NT2/D1 (cell line): ENCODE results near the gene NUP58.

Source experiments
- DNase-seq: peaks from one replicate; pipeline ENCODE4 v3.0.0-alpha.2; 2011; ENCODE audit warnings: low read depth, low spot score
- H3K27me3 ChIP-seq: 2 replicates; pipeline ENCODE4 v1.6.0; 2011; ENCODE audit warnings: mild to moderate bottlenecking; ENCODE audit not compliant: insufficient read length, insufficient read depth
- H3K36me3 ChIP-seq: 2 replicates; pipeline ENCODE4 v1.6.1; 2011; ENCODE audit warnings: mild to moderate bottlenecking, low read length, mixed read lengths; ENCODE audit not compliant: insufficient read depth, insufficient read length
- H3K4me1 ChIP-seq: 2 replicates; pipeline ENCODE4 v1.5.1; 2011; ENCODE audit not compliant: insufficient read depth, insufficient read length
- H3K4me3 ChIP-seq: 2 replicates; pipeline ENCODE4 v1.5.1; 2011; ENCODE audit warnings: low read depth; ENCODE audit not compliant: insufficient read length
- H3K9ac ChIP-seq: 2 replicates; pipeline ENCODE4 v1.6.0; 2011; ENCODE audit warnings: low read depth; ENCODE audit not compliant: insufficient read length
- H3K9me3 ChIP-seq: 2 replicates; pipeline ENCODE4 v1.5.1; 2011; ENCODE audit warnings: mild to moderate bottlenecking, low read length; ENCODE audit not compliant: insufficient read depth
- SUZ12 ChIP-seq: IDR thresholded peaks from 2 replicates; pipeline ENCODE4 v1.6.1; 2011; ENCODE audit not compliant: insufficient read length, insufficient read depth; ENCODE audit errors: extremely low read depth
- YY1 ChIP-seq: IDR thresholded peaks from 2 replicates; pipeline ENCODE4 v1.6.1; 2011; ENCODE audit not compliant: insufficient read length, insufficient read depth
- ZNF274 ChIP-seq: IDR thresholded peaks from 2 replicates; pipeline ENCODE4 v1.6.1; 2011; ENCODE audit warnings: mild to moderate bottlenecking, low read depth, low read length

NUP58 gene, protein sequence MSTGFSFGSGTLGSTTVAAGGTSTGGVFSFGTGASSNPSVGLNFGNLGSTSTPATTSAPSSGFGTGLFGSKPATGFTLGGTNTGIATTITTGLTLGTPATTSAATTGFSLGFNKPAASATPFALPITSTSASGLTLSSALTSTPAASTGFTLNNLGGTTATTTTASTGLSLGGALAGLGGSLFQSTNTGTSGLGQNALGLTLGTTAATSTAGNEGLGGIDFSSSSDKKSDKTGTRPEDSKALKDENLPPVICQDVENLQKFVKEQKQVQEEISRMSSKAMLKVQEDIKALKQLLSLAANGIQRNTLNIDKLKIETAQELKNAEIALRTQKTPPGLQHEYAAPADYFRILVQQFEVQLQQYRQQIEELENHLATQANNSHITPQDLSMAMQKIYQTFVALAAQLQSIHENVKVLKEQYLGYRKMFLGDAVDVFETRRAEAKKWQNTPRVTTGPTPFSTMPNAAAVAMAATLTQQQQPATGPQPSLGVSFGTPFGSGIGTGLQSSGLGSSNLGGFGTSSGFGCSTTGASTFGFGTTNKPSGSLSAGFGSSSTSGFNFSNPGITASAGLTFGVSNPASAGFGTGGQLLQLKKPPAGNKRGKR

DNA sequence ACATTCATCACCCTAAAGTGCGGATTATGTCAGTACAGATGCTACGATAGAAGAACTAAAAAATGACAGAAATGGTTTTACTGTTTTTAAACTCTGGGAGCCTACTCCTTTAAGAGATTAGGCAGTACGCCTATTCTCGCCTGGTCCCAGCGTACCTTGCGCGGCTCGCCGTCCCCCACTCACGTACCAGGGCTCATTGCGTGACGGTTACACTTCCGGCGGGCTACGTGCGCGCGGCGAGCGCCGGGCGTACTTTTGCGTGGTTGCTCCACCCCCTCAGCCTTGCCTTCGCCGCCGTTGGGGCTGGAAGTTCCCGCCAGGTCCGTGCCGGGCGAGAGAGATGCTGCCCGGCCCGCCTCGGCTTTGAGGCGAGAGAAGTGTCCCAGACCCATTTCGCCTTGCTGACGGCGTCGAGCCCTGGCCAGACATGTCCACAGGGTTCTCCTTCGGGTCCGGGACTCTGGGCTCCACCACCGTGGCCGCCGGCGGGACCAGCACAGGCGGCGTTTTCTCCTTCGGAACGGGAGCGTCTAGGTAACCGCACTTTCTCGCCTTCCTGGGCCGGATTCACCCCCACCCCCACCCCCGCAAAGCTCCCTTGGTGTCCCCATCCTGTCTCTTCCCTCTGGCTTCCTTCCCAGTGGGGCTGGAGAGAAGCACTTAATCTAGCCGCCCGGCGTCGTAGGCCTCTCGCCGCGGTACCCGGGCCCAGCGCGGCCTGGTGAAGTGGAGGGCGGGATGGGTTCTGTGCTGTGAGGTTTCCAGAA is at the start of gene NUP58:
NUP58 (plus strand) TSS at position 279 of the 767 bp plus-strand sequence; CDS start at position 428, 149 bp downstream.
- Histone ChIP-seq H3K4me1 (no peaks in the 10 kb centered on the region), H3K9ac (peak within 1 kb of the TSS; percentile 96), H3K9me3 (no peaks in the 10 kb centered on the region), H3K27me3 (no peaks in the 10 kb centered on the region), H3K4me3 (peak within 1 kb of the TSS; percentile 93), H3K36me3 (peaks cover 28% of the 10 kb centered on the region)
- DNase-seq = peak; percentile 71
- TF ChIP-seq YY1 (no peak), SUZ12 (no peak), ZNF274 (no peak)

DNA sequence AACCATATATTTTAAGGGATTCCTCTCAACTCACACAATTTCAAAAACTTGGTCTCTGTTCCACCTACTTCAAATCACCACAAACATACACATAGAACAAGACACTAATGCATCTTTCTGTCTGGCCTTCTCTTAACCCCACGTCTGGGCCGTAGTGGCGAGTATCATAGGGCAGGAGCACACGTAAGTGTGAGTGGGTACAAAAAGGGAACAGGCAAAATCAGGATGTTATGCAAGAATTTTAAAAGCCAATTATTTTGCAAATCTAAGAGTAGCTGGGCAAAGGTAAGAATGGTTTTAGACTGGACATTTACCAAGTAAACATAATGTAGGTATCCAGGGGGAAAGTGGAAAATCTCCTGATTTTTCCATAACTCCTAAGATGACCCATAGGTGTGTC is 49.2 kb upstream of the NUP58 start:
- Histone ChIP-seq H3K9ac (no peak overlapping the region), H3K9me3 (no peaks in the 10 kb centered on the region), H3K4me1 (no peaks in the 10 kb centered on the region), H3K36me3 (peaks cover 16% of the 10 kb centered on the region), H3K27me3 (no peaks in the 10 kb centered on the region), H3K4me3 (no peak overlapping the region)
- no peak for DNase-seq
- TF ChIP-seq SUZ12 (no peak), ZNF274 (no peak), YY1 (no peak)

DNA sequence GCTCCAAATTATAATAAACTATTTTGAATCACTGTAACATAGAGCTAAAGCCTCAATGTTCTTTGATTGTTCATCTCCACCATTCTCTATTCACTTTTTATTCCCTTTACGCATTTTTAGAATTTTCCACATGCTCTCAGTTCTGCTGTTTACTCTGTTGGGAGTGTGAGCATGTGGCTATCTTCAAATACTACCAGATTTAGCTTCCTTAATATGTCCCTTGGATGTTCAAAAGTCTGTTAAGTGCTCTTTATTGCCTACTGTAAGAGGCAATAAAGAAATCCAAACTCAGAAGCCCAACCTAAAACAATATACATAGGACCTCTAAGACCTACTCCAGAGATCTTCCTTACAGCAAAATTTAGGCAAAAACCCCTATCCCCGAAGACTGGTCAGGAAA is 48.7 kb upstream of the NUP58 start:
- H3K27me3 ChIP-seq = no peaks in the 10 kb centered on the region
- H3K9ac ChIP-seq = no peak overlapping the region
- H3K9me3 ChIP-seq = no peaks in the 10 kb centered on the region
- no peaks in the 10 kb centered on the region for H3K4me1 ChIP-seq
- H3K4me3 ChIP-seq = no peak overlapping the region
- H3K36me3 ChIP-seq = peaks cover 19% of the 10 kb centered on the region
- no peak for DNase-seq
- TF ChIP-seq YY1 (no peak), SUZ12 (no peak), ZNF274 (no peak)

DNA sequence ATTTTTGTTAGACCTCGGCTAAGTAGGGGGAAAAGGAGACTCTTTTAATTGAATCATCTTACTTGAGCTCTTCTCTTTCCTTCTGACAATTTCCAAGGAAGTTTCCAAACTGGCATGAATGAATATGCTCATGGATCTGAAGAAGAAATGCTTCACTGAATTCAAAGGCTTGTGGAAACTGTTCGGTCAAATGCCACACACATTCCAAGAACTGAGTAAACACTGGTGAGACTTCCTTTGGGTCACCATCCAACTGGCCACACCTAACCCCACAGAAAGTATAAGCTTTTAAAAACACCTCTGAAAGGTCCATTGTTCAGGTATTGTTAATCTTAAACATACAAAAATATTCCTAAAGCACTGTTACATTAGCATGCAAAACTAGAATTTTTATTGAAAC is 47.7 kb upstream of the NUP58 start:
- H3K36me3 ChIP-seq = peaks cover 23% of the 10 kb centered on the region

DNA sequence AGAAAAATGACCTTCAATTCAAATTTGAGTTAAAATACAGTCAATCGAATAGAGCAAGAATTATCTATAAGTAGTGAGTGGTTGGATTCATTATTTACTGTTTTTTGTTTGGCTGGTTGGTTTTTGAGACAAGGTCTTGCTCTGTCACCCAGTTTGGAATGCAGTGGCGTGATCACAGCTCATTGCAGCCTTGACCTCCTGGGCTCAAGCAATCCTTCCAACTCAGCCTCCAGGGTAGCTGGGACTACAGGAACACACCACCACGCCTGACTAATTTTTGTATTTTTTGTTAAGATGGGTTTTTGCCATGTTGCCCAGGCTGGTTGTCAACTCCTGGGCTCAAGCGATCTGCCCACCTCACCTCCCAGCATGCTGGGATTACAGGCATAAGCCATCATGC is 39.2 kb upstream of the NUP58 start:
- H3K4me1 ChIP-seq = no peaks in the 10 kb centered on the region
- H3K36me3 ChIP-seq = peaks cover 35% of the 10 kb centered on the region
- no peak for TF ChIP-seq YY1
- TF ChIP-seq ZNF274 = no peak
- no peak for TF ChIP-seq SUZ12
- H3K4me3 ChIP-seq = no peak overlapping the region
- H3K27me3 ChIP-seq = no peaks in the 10 kb centered on the region
- no peak overlapping the region for H3K9ac ChIP-seq
- DNase-seq = no peak
- no peaks in the 10 kb centered on the region for H3K9me3 ChIP-seq

More for the DNA sequence above, 47.7 kb upstream of the NUP58 start:
- Histone ChIP-seq H3K27me3 (no peaks in the 10 kb centered on the region), H3K4me1 (no peaks in the 10 kb centered on the region), H3K4me3 (no peak overlapping the region), H3K9ac (no peak overlapping the region), H3K9me3 (no peaks in the 10 kb centered on the region)
- DNase-seq = no peak
- TF ChIP-seq SUZ12 (no peak), YY1 (no peak), ZNF274 (no peak)

DNA sequence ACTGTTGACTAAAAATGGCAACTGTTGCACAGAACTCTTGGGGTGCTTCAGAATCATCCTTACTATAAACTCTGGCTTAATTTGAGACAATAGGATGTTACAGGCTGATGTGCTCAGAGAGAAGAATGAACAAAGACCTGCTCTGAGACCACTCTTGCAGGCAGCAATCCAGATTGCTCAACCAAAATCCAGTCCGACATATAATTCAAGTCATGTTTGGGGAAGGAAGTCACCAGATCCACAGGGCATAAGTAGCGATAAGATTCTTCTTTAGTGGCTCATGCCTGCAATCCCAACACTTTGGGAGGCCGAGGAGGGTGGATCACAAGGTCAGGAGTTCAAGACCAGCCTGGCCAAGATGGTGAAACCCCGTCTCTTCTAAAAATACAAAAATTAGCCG is 34.7 kb upstream of the NUP58 start:
- no peaks in the 10 kb centered on the region for H3K27me3 ChIP-seq
- no peak overlapping the region for H3K9ac ChIP-seq
- DNase-seq = no peak
- TF ChIP-seq ZNF274 (no peak), YY1 (no peak), SUZ12 (no peak)
- peaks cover 22% of the 10 kb centered on the region for H3K36me3 ChIP-seq
- H3K4me1 ChIP-seq = no peaks in the 10 kb centered on the region
- H3K9me3 ChIP-seq = no peaks in the 10 kb centered on the region
- H3K4me3 ChIP-seq = no peak overlapping the region

DNA sequence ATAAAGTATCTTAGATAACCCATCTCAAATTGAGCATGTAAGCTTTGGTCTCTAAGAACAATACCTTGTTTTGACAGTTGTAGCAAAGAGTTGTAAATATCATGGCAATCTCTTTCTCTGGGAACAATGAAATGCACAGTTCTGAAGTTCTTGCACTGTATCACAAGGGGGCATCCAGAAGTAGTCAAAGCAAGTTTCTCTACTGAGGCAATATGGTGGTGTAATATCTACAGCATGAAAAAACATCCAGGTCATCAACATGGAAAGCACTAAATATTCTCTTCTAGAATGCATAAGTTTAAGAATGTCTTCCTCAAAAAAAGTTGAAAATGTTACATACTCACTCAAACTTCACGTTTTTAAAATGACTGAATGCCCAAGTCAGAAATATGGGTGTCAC is 33.7 kb upstream of the NUP58 start:
- TF ChIP-seq YY1 (no peak), ZNF274 (no peak), SUZ12 (no peak)
- no peak for DNase-seq
- no peaks in the 10 kb centered on the region for H3K4me1 ChIP-seq
- H3K27me3 ChIP-seq = no peaks in the 10 kb centered on the region
- H3K36me3 ChIP-seq = peaks cover 20% of the 10 kb centered on the region
- no peak overlapping the region for H3K9ac ChIP-seq
- no peak overlapping the region for H3K4me3 ChIP-seq
- no peaks in the 10 kb centered on the region for H3K9me3 ChIP-seq
